Gastroesophageal sphincter (tissue), 4 donors: Measurements from ENCODE around the gene UBA6. TPM values are rescaled to one million over a fixed set of nuclear protein-coding genes. Genes with fewer than 3 reads are reported as not detected.

Experiments used
- ATAC-seq: fragments of 150-250 bp; one replicate; pipeline ENCODE4 v1.9.1; 2016; ENCODE audit warnings: mild to moderate bottlenecking, moderate library complexity
- H3K27ac ChIP-seq, 4 donors: fragments of 200-600 bp; sonication (generic) in 3 of 4; 1 replicate in 3 of 4; 2 replicates in 1 of 4; pipeline ENCODE4 v1.5.1; 2016 to 2019
- H3K27me3 ChIP-seq: fragments of 200-600 bp; sonication (generic); one replicate; pipeline ENCODE4 v1.5.1; 2019
- H3K36me3 ChIP-seq, 2 donors: fragments of 200-600 bp; sonication (generic); one replicate each; pipeline ENCODE4 v1.5.1; 2019; ENCODE audit warnings: control low read depth in 1 of 2
- H3K4me1 ChIP-seq, 3 donors: fragments of 200-600 bp; sonication (generic); 1 replicate in 2 of 3; 2 replicates in 1 of 3; pipeline ENCODE4 v1.5.1; 2016 to 2019; ENCODE audit warnings: control low read depth in 2 of 3
- H3K4me3 ChIP-seq, 2 donors: fragments of 200-600 bp; sonication (generic); one replicate each; pipeline ENCODE4 v1.5.1; 2019; ENCODE audit warnings: mild to moderate bottlenecking in 1 of 2, moderate library complexity in 1 of 2
- H3K9me3 ChIP-seq, 3 donors: fragments of 200-600 bp; sonication (generic); one replicate each; pipeline ENCODE4 v1.5.1; 2017 to 2019; ENCODE audit warnings: control low read depth in 2 of 3
- EP300 ChIP-seq: sonication (generic); formaldehyde crosslinking; IDR thresholded peaks from one replicate; pipeline ENCODE4 v1.6.1; 2017; ENCODE audit warnings: antibody characterized with exemption, mild to moderate bottlenecking
- POLR2A ChIP-seq, 2 donors: fragments of 450-650 bp; IDR thresholded peaks; one replicate each; pipeline ENCODE4 v1.6.1; 2017; ENCODE audit warnings: antibody characterized with exemption in 2 of 2, mild to moderate bottlenecking in 2 of 2, moderate library complexity in 1 of 2
- POLR2AphosphoS5 ChIP-seq: sonication (generic); formaldehyde crosslinking; IDR thresholded peaks from one replicate; pipeline ENCODE4 v1.6.1; 2017; ENCODE audit warnings: antibody characterized with exemption
- WGBS, 2 donors: methylation state at CpG; one replicate each; pipeline ENCODE4 v1.1.5; 2018; ENCODE audit warnings: low coverage in 1 of 2; 5-methylcytosine and 5-hydroxymethylcytosine counted together
- total RNA-seq, 4 donors: library from RNA; depleted of rRNA; stranded (reverse); fragments of >200 nt; gene quantifications; one replicate each; pipeline ENCODE4 v1.1.0, GENCODE V29; 2016
- TF ChIP-seq, protein P1 (sequence below), 4 experiments: fragments of 200-600 bp in 2 of 4; fragments of 450-650 bp in 2 of 4; sonication (generic) in 1 of 4; IDR thresholded peaks; one replicate each; pipeline ENCODE4 v1.5.1; 2017 to 2019; ENCODE audit warnings: antibody characterized with exemption in 4 of 4, mild to moderate bottlenecking in 2 of 4, moderate library complexity in 2 of 4

Gene UBA6
- total RNA-seq, 4 donors from 2014 or later = 29.9 to 87.6 (median 46.7) TPM

DNA sequence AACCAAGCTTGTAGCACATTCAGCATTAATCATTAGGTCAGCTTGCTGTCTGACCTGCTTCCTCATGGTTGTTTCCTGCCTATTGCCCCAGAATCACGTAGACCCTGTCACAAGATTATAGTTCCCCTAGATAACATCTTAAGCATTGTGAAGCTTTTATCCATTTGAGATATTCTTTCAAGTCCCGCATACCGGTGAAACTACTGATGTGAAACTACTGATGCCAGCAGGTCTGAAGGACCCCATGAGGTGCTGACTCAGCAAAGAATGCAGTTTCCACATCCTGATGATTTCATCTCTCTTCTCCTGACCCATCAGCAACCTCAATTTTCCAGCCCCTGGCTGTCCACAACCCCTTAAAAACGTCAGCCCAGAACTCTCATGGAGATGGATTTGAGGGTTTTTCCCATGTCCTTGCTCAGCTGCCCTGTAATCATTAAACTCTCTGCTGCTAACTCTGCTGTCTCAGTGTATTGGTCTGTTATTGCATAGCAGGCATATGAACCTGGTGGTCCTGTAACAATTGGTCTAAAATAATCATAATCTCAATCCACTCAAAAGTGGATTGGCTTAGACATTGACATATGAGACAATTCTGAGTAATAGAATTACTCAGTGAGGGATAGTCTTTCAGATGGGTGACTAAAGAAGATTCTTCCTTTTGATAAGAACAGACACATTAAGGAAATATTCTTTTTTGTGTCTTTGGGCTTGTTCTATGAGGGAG is 26.3 kb upstream of the UBA6 start:
- ATAC-seq = no peak
- H3K9me3 ChIP-seq = no peaks in the 10 kb centered on the region
- H3K4me3 ChIP-seq = no peak overlapping the region
- H3K4me1 ChIP-seq = no peaks in the 10 kb centered on the region
- no peak overlapping the region for H3K27ac ChIP-seq
- no peaks in the 10 kb centered on the region for H3K27me3 ChIP-seq
- no peak for TF ChIP-seq POLR2AphosphoS5
- no peak for TF ChIP-seq EP300
- TF ChIP-seq, protein P1, sequence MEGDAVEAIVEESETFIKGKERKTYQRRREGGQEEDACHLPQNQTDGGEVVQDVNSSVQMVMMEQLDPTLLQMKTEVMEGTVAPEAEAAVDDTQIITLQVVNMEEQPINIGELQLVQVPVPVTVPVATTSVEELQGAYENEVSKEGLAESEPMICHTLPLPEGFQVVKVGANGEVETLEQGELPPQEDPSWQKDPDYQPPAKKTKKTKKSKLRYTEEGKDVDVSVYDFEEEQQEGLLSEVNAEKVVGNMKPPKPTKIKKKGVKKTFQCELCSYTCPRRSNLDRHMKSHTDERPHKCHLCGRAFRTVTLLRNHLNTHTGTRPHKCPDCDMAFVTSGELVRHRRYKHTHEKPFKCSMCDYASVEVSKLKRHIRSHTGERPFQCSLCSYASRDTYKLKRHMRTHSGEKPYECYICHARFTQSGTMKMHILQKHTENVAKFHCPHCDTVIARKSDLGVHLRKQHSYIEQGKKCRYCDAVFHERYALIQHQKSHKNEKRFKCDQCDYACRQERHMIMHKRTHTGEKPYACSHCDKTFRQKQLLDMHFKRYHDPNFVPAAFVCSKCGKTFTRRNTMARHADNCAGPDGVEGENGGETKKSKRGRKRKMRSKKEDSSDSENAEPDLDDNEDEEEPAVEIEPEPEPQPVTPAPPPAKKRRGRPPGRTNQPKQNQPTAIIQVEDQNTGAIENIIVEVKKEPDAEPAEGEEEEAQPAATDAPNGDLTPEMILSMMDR (IDR thresholded peaks at IDR 0.05) = no peak
- no peak for TF ChIP-seq POLR2A (IDR thresholded peaks at IDR 0.05)
- H3K36me3 ChIP-seq = peaks cover 0 to 21% of the 10 kb centered on the region in 2 donors
- WGBS, 2 donors = 46 to 53% methylated on average over 4 of the region's 4 CpGs

DNA sequence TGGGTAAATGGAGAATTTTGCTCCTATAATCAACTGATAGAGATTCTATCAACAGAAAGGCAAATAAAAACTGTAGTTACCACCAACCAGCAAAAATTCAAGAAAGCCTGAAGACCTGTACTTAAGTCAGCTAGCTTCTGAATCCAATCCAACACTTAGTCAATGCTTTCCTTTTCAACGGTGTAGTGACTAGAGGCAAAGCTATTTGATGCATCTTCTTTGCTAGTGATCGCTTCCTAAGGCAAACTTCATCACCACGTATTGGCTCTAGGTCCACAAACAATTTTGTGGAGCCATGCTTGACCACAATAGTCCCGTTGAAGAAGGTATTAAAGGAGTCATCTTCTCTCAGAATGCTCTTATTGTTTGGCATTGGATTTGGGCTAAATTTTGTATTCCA is 25.0 kb upstream of the UBA6 start:
- Histone ChIP-seq H3K36me3 (peaks cover 0 to 26% of the 10 kb centered on the region in 2 donors), H3K4me1 (no peaks in the 10 kb centered on the region), H3K4me3 (no peak overlapping the region), H3K27me3 (no peaks in the 10 kb centered on the region), H3K27ac (no peak overlapping the region), H3K9me3 (no peaks in the 10 kb centered on the region)
- no peak for ATAC-seq
- WGBS, 2 donors = 75 to 95% methylated on average over 2 to 4 of the region's 4 CpGs
- no peak for TF ChIP-seq POLR2AphosphoS5
- no peak for TF ChIP-seq EP300
- TF ChIP-seq, protein P1 (IDR thresholded peaks at IDR 0.05) = no peak
- TF ChIP-seq POLR2A (IDR thresholded peaks at IDR 0.05) = no peak

GRCh38 chr4:67725132-67725531 is 24.2 kb upstream of the UBA6 start:
- WGBS, 2 donors = 83 to 86% methylated on average over 1 of the region's 1 CpG
- Histone ChIP-seq H3K27me3 (no peaks in the 10 kb centered on the region), H3K9me3 (no peaks in the 10 kb centered on the region), H3K27ac (no peak overlapping the region), H3K4me1 (no peaks in the 10 kb centered on the region), H3K4me3 (no peak overlapping the region), H3K36me3 (peaks cover 0 to 31% of the 10 kb centered on the region in 2 donors)
- ATAC-seq = no peak
- TF ChIP-seq POLR2A (IDR thresholded peaks at IDR 0.05) (no peak), EP300 (no peak), POLR2AphosphoS5 (no peak)
- TF ChIP-seq, protein P1 (IDR thresholded peaks at IDR 0.05) = no peak

- peaks cover 0 to 26% of the 10 kb centered on the region in 2 donors for H3K36me3 ChIP-seq
- no peaks in the 10 kb centered on the region for H3K4me1 ChIP-seq
- H3K27ac ChIP-seq = no peak overlapping the region
- ATAC-seq = no peak
- H3K27me3 ChIP-seq = no peaks in the 10 kb centered on the region
- 61 to 80% methylated on average over 2 to 6 of the region's 10 CpGs for WGBS, 2 donors
- H3K9me3 ChIP-seq = no peaks in the 10 kb centered on the region
- no peak overlapping the region for H3K4me3 ChIP-seq
- TF ChIP-seq EP300 (no peak), POLR2A (IDR thresholded peaks at IDR 0.05) (no peak)
Measured at GRCh38 chr4:67723949-67724348, 23.0 kb upstream of the UBA6 start.

GRCh38 chr4:67723341-67723740 is 22.4 kb upstream of the UBA6 start:
- H3K27ac ChIP-seq = no peak overlapping the region
- 73 to 97% methylated on average over 2 to 5 of the region's 5 CpGs for WGBS, 2 donors
- no peak overlapping the region for H3K4me3 ChIP-seq
- H3K4me1 ChIP-seq = no peaks in the 10 kb centered on the region
- no peaks in the 10 kb centered on the region for H3K27me3 ChIP-seq
- no peak for ATAC-seq
- TF ChIP-seq POLR2AphosphoS5 (no peak), POLR2A (IDR thresholded peaks at IDR 0.05) (no peak), EP300 (no peak)
- TF ChIP-seq, protein P1 (IDR thresholded peaks at IDR 0.05) = no peak
- H3K9me3 ChIP-seq = no peaks in the 10 kb centered on the region
- H3K36me3 ChIP-seq = peaks cover 0 to 26% of the 10 kb centered on the region in 2 donors
